COLO668 (cell line): ENCODE data around the gene NAT9.

ENCODE experiments used
- DNase-seq: peaks from one replicate; lab custom pipeline; 2025; ENCODE audit not compliant: unreplicated experiment; lab: John Stamatoyannopoulos, UW

NAT9 gene

GRCh38 chr17:74746922-74747321, 29.2 kb downstream of the NAT9 start:
- DNase-seq: no peak

DNA sequence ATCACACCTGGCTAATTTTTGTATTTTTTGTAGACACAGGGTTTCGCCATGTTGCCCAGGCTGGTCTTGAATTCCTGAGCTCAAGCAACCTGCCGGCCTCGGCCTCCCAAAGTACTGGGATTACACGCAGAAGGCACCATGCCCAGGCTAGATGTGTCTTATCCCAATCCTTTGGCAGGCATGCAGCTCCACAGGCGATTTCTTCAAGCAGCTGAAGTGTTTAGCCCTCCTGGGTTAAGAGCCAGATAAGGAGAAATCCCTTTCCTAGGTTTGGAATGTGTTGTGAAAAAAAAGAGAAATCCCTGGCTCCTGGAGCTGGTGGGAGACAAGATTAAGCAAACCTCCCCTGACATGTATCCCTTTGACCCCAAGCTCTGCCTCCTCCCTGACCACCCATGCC, 29.8 kb downstream of the NAT9 start:
- DNase-seq: no peak

GRCh38 chr17:74745548-74746177, 30.5 kb downstream of the NAT9 start:
- DNase-seq: no peak

GRCh38 chr17:74744714-74745547, 31.2 kb downstream of the NAT9 start:
- DNase-seq: peak; percentile 56

DNA sequence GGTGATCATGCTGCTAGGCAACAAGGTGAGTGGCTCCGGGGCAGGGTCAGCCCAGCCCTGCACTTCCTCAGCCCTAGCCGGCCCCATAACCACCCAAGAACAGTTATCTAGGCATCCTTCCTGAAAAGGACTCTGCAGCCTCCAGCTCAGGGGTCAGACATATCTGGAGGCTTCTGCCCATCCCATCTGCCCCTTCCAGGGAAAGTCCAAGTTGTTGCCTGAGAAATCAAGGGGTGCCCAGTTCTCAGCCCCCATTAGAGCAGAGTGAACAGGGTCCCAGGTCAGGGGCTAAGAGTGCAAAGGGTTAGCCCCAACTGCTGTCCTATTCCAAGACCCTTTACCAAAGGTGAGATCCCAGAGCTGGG, 31.8 kb downstream of the NAT9 start:
- DNase-seq: no peak

- DNase-seq: no peak
Observed at GRCh38 chr17:74743755-74744154, 32.4 kb downstream of the NAT9 start.

DNA sequence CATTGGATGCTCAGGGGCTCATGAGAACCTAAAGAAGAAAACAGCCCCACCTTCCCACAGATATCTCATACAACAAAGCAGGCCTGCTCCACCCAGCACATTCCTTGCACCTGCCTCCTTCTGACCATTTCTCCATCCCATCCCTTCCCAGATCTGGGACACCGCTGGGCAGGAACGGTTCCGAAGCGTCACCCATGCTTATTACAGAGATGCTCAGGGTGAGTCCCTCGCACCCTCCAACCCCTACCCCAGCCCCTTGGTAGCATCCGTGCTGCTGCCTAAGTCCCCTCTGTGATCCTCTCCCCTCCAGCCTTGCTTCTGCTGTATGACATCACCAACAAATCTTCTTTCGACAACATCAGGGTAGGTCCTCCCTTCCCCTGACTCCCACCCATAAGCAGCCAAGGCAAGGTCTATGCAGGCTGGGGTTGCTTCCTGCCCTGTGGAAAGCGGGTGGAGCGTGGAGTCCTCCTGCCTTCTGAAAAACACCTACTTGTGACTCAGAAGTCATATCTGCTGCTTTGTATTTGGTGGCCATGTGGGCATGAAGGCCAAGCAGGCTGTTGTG, 33.1 kb downstream of the NAT9 start:
- DNase-seq: no peak

DNA sequence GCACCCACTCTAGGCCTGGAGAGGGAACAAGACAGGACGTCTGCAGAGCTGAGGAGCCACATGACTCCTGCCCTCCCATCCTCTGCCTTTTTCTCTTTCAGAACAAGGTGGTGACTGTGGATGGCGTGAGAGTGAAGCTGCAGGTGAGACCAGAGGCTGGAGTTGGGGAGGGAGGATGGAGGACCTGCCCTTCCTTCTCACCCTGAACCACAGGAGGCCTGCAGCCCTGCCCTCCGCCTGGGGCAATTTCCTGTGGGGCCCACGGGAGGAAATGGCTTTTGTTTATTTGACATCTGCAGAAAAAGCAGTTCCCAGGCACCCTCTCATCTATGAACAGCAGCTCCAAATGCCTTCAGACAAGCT, 34.0 kb downstream of the NAT9 start:
- peak; percentile 74 for DNase-seq

- DNase-seq: no peak
Observed at GRCh38 chr17:74740641-74741387, 35.3 kb downstream of the NAT9 start.

DNA sequence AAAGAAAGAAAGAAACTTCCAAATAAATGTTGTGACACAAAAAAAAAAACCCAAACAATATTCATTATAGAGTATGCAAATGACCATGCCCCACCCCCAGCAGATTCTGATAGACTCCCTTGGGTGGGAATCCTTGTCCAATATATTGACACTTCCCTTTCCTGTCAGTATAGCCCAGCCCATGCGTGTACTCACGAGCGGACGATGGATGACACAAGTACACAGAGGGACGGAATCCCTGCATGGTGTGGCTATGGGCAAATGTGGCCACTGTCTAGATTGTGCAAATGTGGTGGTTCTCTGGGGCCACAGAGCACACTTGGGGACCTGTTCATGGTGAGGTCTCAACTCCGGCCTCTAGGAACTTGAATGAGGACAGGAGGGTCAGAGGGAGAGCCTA, 36.0 kb downstream of the NAT9 start:
- DNase-seq: no peak

DNA sequence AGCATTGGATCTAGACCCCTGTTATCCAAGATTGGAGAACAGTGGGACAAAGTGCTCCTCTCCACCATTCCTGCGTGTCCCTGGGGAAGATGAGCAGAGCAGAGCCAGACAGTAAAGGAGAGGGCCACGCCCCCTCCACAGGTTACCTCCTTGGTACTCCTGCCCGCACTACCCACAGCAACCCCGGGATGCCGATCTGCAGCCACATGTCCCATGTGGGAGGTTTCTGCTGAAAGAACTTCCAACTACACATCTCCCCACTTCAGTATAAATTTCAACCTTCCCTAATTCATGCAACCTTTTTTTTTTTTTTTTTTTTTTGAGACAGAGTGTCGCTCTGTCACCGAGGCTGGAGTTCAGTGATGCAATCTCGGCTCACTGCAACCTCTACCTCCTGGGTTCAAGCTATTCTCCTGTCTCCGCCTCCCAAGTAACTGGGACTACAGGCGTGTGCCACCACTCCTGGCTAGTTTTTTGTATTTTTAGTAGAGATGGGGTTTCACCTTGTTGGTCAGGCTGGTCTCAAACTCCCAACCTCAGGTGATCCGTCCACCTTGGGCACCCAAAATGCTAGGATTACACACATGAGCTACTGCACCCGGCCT, 36.8 kb downstream of the NAT9 start:
- DNase-seq: no peak

DNA sequence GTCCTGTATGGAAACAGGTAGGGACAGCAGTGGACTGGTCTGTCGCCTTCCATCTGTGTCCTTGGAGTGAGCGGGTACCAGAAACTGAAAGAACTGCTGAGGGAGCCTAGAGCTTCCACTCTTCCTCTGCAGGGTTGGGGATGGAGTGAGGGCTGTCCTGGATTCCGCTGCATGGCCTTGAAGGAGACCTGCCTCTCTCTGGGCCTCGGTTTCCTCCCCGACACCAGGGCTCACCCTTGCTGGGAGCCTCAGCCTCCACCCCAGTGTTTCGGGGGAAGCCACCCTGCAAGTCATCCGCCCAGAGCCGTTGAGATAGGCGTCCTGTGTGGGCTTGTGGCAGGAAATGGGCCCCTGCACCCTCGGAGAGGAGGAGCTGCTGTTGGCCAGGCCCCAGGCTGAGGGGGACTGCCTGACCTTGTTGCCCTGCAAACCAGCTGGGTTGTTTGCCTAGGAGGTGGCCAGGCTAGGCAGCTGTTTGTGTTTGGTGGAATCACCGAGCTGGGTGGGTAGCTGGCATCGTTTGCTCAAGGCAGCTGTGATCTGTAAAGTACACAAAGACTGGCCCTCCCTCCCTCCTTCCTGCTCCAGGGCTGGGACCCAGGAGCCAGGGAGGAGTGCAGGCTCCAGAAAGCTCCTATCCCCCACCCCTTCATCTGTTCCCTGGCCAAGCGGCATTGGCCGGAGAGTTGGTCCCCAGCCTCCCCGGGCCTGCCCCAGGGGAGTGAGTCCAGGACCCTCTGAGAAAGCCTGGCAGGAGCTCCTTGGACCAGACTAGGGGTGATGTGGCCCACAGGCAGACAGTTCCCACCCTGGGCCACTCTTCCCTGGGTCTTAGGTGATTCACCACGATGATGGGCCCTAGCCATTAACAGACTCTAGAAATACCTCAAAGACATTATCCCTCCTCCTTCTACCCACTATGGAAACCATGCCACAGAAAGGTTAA, 37.8 kb downstream of the NAT9 start:
- peak; percentile 63 for DNase-seq

GRCh38 chr17:74737299-74738050, 38.7 kb downstream of the NAT9 start:
- DNase-seq: peak; percentile 31

GRCh38 chr17:74736513-74737298, 39.4 kb downstream of the NAT9 start, which contains the start of gene RAB37:
Gene RAB37 (plus strand): TSS chr17:74737256. CDS start chr17:74737273, 17 bp downstream.
- DNase-seq: peak; percentile 72

GRCh38 chr17:74734256-74734655, 41.9 kb downstream of the NAT9 start:
- no peak for DNase-seq

DNA sequence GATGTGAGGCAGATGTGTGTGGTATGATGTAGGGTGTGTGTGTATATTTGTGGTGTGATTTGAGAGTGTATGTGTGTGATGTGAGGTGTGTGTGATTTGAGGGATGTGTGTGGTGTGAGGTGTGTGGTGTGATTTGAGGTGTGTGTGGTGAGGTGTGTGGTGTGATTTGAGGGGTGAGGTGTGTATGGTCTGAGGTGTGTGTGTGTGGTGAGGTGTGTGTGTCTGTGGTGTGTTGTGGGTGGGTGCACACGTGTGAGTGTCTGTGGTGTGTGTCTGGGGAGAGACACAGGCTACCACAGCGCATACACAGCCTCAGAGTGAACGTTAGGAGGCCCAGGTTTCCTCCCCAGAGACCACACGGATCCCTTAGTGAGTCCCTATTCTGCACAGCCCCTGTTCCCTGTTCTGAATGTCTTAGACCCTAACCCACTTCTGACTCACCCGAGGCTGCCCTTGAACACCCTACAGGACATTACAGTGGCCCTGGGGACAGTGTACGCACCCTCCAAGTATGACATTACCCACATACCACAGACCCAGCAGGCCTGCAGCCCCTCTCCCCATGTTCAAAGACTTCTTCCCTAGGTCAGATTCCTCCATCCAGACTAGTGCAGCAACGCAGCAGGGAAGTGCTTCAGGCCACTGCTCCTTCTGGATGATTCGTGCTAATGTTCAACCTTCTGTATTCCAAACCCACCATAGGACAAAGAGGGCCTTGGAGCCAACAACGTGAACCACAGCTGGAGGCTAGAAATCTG, 42.6 kb downstream of the NAT9 start:
- DNase-seq: no peak

GRCh38 chr17:74732042-74732867, 43.9 kb downstream of the NAT9 start:
- DNase-seq: no peak
